NT2/D1 (cell line): Measurements from ENCODE around the gene HSFX2.

Source experiments
- SUZ12 ChIP-seq: IDR thresholded peaks from 2 replicates; pipeline ENCODE4 v1.6.1; 2011; ENCODE audit not compliant: insufficient read length, insufficient read depth; ENCODE audit errors: extremely low read depth
- YY1 ChIP-seq: IDR thresholded peaks from 2 replicates; pipeline ENCODE4 v1.6.1; 2011; ENCODE audit not compliant: insufficient read length, insufficient read depth

GRCh38 chrX:149633511-149633910 lies 38.4 kb upstream of the HSFX2 start:
- no peak for TF ChIP-seq YY1
- TF ChIP-seq SUZ12 = no peak
